ENCODE data around the gene PIK3AP1.

PIK3AP1 gene

DNA sequence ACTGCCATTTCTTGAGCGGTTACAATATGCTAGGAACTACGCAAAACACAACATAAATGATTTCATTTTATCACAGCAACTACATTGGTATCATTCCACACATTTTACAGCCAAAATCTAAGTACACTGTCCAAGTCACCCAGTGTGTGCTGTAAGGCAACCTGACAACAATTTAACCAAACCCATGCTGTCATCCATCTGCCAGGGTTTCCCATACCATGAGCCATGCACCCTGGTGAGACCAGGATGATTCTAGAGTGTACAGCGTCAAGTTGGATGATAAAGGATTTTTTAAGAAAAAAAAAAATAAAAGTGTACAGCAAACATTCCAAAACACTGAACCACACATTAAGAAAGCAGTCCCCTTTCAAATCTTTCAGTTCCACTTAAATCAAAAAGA lies 52.9 kb downstream of the PIK3AP1 start:
- Histone ChIP-seq H3K9me3 (no peaks in the 10 kb centered on the region), H3K36me3 (replicated peaks) (no peaks in the 10 kb centered on the region), H3K4me3 (no peak overlapping the region), H3K4me1 (no peaks in the 10 kb centered on the region), H3K27me3 (ENCODE audit: low read depth) (no peaks in the 10 kb centered on the region)
- no peak for DNase-seq (ENCODE audit: low spot score in 2 of 2)
- in situ Hi-C loops (cut with MboI; ENCODE audit: low sequenced_read_pairs), result no loop called here

DNA sequence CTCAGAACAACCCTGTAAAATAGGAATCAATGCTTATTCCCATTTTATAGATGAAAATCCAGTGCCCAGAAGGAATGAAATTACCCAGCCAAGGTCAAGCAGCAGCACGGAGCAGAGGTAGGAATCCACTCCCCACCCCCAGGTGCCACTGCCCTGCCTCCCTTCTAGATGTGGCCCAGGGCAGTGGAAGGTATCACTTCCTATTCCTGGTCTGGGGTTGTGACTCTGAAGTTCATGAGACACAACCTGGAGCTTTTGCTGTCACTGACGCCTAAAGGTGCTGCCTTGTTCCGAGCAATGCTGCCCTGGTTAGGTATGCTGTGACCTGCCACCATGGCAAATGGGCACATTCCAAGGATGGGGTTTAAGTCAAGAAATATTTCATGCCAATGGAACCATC lies 53.6 kb downstream of the PIK3AP1 start:
- H3K9me3 ChIP-seq, result no peaks in the 10 kb centered on the region
- in situ Hi-C loops (cut with MboI; ENCODE audit: low sequenced_read_pairs), result no loop called here
- H3K36me3 ChIP-seq (replicated peaks), result no peaks in the 10 kb centered on the region
- no peak for DNase-seq (ENCODE audit: low spot score in 2 of 2)
- no peaks in the 10 kb centered on the region for H3K4me1 ChIP-seq
- H3K4me3 ChIP-seq, result no peak overlapping the region
- H3K27me3 ChIP-seq (ENCODE audit: low read depth), result no peaks in the 10 kb centered on the region

DNA sequence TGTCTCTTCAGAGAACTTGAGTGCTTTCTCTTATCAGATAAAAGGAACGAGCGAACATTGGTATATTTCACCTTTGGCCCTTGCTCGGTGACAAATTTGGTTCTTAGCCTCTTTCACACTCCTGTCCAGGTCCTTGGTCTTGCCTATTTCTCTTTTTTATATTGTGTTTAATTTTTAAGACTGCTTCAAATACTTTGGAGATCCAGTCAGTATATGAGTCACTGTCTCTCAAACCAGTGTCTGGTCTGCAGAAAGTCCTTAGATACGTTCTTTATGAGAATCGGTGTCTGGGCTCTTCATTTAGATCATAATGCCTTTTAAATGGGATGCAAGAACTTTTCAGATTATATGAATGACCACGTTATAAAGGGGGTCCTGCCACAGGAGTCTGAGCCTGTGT lies 55.0 kb downstream of the PIK3AP1 start:
- no peaks in the 10 kb centered on the region for H3K9me3 ChIP-seq
- no peaks in the 10 kb centered on the region for H3K36me3 ChIP-seq (replicated peaks)
- no peak for DNase-seq (ENCODE audit: low spot score in 2 of 2)
- in situ Hi-C loops (cut with MboI; ENCODE audit: low sequenced_read_pairs), result no loop called here
- H3K4me3 ChIP-seq, result no peak overlapping the region
- H3K4me1 ChIP-seq, result no peaks in the 10 kb centered on the region
- H3K27me3 ChIP-seq (ENCODE audit: low read depth), result no peaks in the 10 kb centered on the region

DNA sequence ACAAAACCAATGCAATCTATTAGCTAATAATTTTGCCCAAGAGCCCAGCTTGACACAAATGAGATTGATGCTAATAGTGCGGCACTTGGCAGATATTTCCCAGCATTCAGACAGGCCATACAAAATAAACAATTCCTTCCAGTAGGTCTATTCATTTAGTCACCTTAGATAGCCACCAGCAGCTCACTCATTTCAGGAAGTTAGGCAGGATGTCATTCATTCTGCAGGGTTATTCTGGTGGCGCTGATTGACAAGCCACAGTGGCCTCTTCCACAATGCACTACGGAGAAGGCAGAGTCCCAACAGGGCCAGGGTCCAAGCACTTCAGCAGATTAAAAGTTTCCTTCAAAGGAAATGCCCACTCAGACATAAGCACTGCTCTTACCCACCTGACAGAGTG lies 55.8 kb downstream of the PIK3AP1 start:
- H3K4me1 ChIP-seq, result no peaks in the 10 kb centered on the region
- DNase-seq (ENCODE audit: low spot score in 2 of 2), result no peak
- H3K4me3 ChIP-seq, result no peak overlapping the region

DNA sequence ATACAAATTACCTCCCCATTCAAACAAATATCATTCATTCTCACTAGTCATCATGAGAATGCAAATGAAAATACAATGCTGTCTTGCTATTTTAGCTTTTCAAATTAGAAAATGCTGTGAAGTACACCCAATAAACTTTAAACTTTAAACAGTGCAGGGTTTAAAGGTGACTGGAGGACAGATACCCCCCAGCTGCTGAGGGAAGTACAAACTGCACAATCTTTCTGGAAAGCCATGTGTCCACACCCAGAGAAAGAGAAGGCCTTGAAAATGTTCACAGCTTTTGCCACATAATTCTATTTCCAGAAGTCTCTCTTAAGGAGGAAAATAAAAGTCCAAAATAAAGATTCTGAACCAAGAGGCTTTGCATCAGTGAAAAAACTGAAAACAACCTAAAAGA lies 56.5 kb downstream of the PIK3AP1 start:
- no peak for DNase-seq (ENCODE audit: low spot score in 2 of 2)
- Histone ChIP-seq H3K9me3 (no peaks in the 10 kb centered on the region), H3K27me3 (ENCODE audit: low read depth) (no peaks in the 10 kb centered on the region), H3K36me3 (replicated peaks) (no peaks in the 10 kb centered on the region), H3K4me1 (no peaks in the 10 kb centered on the region), H3K4me3 (no peak overlapping the region)
- in situ Hi-C loops (cut with MboI; ENCODE audit: low sequenced_read_pairs), result no loop called here

More for the DNA sequence above, 55.8 kb downstream of the PIK3AP1 start:
- H3K36me3 ChIP-seq (replicated peaks), result no peaks in the 10 kb centered on the region
- no peaks in the 10 kb centered on the region for H3K9me3 ChIP-seq
- H3K27me3 ChIP-seq (ENCODE audit: low read depth), result no peaks in the 10 kb centered on the region
- in situ Hi-C loops (cut with MboI; ENCODE audit: low sequenced_read_pairs), result no loop called here

DNA sequence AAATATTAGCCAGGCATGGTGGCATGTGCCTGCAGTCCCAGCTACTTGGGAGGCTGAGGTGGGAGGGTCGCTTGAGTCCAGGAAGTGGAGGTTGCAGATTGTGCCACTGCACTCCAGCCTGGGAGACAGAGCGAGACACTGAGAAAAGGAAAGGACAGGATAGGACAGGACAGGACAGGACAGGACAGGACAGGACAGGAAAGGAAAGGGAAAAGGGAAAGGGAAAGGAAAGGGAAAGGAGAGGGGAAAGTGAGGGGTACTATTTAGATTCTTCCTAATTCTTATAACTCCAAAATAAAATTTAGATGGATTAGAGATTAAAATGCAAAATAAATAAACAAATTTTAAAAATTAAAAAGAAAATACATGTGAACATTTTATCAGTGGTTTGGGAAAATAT lies 58.7 kb downstream of the PIK3AP1 start:
- no peaks in the 10 kb centered on the region for H3K36me3 ChIP-seq (replicated peaks)
- in situ Hi-C loops (cut with MboI; ENCODE audit: low sequenced_read_pairs), result no loop called here
- H3K4me1 ChIP-seq, result no peaks in the 10 kb centered on the region
- no peak overlapping the region for H3K4me3 ChIP-seq
- no peak for DNase-seq (ENCODE audit: low spot score in 2 of 2)
- no peaks in the 10 kb centered on the region for H3K27me3 ChIP-seq (ENCODE audit: low read depth)
- H3K9me3 ChIP-seq, result no peaks in the 10 kb centered on the region

DNA sequence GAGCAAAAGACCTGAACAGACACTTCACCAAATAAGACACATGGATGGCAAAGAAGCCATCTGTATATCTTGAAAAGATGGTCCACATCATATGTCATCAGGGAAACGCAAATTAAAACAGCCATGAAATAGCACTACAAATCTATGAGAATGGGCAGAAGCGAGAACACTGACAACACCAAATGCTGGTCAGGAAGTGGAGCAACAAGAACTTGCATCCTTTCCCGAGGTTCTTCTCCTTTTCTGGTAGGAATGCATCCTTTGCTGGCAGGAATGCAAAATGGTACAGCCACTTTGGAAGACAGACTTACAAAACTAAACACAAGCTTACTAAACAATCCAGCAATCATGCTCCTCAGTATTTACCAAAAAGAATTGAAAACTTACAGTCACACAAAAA lies 60.0 kb downstream of the PIK3AP1 start:
- H3K27me3 ChIP-seq (ENCODE audit: low read depth), result no peaks in the 10 kb centered on the region
- DNase-seq (ENCODE audit: low spot score in 2 of 2), result no peak
- H3K4me3 ChIP-seq, result no peak overlapping the region
- no peaks in the 10 kb centered on the region for H3K9me3 ChIP-seq
- no peaks in the 10 kb centered on the region for H3K4me1 ChIP-seq
- in situ Hi-C loops (cut with MboI; ENCODE audit: low sequenced_read_pairs), result no loop called here
- H3K36me3 ChIP-seq (replicated peaks), result no peaks in the 10 kb centered on the region

DNA sequence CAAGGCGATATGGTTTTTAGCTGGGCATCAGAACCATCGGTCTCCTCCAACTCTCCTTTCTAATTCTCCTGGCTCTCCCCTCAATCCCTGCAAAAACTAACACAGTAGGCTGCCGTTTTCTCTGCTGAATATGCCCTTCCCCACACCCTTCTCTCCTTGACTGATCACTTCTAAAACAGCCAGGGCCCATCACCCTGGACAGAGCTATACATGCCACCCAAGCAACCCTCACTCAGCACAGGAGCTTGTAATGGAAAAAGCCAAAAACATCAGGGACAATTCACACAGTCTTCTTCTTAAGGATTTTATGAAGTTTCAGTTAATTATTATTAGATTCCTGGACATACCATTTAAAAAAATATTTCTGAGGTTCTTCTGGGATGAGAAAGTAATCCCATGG lies 61.5 kb downstream of the PIK3AP1 start:
- in situ Hi-C loops (cut with MboI; ENCODE audit: low sequenced_read_pairs), result no loop called here
- no peaks in the 10 kb centered on the region for H3K36me3 ChIP-seq (replicated peaks)
- no peaks in the 10 kb centered on the region for H3K9me3 ChIP-seq
- no peak overlapping the region for H3K4me3 ChIP-seq
- H3K27me3 ChIP-seq (ENCODE audit: low read depth), result no peaks in the 10 kb centered on the region
- no peaks in the 10 kb centered on the region for H3K4me1 ChIP-seq
- DNase-seq (ENCODE audit: low spot score in 2 of 2), result no peak

DNA sequence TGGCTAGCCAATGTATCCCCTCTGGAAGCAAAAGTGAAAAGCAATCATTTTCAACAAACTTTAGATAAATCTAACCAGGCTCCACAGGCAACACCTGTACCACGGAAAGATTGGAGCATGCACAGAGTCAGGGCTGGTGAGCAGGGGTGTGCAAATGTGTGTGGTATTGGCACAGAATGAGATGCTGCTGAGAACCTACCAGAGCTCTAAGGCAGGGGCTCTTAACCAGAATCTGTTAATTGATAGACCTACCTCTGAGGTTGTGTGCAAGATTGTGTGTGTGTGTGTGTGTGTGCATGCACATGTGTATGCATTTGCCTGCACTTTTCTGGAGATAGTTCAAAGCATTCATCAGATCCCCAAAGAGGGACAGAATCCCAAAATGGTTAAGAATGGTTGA lies 62.9 kb downstream of the PIK3AP1 start:
- Histone ChIP-seq H3K27me3 (ENCODE audit: low read depth) (no peaks in the 10 kb centered on the region), H3K9me3 (no peaks in the 10 kb centered on the region), H3K4me3 (no peak overlapping the region), H3K36me3 (replicated peaks) (no peaks in the 10 kb centered on the region), H3K4me1 (no peaks in the 10 kb centered on the region)
- in situ Hi-C loops (cut with MboI; ENCODE audit: low sequenced_read_pairs), result no loop called here
- DNase-seq (ENCODE audit: low spot score in 2 of 2), result no peak

DNA sequence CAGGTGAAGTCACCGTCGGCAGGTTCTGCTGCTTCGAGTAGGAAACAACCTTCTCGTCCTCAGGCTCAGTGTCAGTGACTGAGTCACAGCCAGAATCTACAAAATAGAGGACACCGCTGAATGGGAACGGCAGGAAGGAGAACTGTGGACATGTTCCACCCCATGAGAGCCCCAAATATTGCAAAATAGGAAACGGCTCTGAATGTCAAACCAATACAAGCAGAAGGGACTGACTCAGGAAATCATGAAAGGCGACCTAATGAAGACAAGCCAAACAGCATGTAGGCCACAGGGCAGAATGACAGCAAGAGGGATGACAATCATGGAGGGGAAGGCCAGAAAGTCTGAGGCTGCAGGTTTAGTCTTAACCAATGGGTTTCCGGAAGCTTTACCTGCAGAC lies 63.5 kb downstream of the PIK3AP1 start:
- in situ Hi-C loops (cut with MboI; ENCODE audit: low sequenced_read_pairs), result no loop called here
- Histone ChIP-seq H3K9me3 (no peaks in the 10 kb centered on the region), H3K4me3 (no peak overlapping the region), H3K36me3 (replicated peaks) (no peaks in the 10 kb centered on the region), H3K27me3 (ENCODE audit: low read depth) (no peaks in the 10 kb centered on the region), H3K4me1 (no peaks in the 10 kb centered on the region)
- no peak for DNase-seq (ENCODE audit: low spot score in 2 of 2)

DNA sequence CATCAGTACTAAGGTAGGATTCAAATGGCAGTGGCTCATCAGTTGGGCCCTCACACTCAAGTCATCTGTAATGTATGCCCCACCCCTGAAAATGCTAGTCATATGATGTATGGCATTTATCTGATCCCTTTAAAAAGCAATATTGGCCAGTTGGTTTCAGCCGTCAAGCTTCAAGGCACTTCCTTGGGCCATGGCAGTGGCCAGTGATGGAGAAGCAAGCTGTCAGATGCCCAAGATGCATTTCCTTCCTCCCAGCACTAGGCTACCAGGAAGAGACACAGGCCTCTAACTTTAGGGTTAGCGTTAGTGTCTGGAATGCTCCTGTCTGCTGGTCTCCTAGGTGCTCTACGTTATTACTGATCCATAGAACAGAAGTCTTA lies 64.1 kb downstream of the PIK3AP1 start:
- Histone ChIP-seq H3K4me1 (no peaks in the 10 kb centered on the region), H3K9me3 (no peaks in the 10 kb centered on the region), H3K27me3 (ENCODE audit: low read depth) (no peaks in the 10 kb centered on the region), H3K36me3 (replicated peaks) (no peaks in the 10 kb centered on the region), H3K4me3 (no peak overlapping the region)
- in situ Hi-C loops (cut with MboI; ENCODE audit: low sequenced_read_pairs), result no loop called here
- DNase-seq (ENCODE audit: low spot score in 2 of 2), result no peak

DNA sequence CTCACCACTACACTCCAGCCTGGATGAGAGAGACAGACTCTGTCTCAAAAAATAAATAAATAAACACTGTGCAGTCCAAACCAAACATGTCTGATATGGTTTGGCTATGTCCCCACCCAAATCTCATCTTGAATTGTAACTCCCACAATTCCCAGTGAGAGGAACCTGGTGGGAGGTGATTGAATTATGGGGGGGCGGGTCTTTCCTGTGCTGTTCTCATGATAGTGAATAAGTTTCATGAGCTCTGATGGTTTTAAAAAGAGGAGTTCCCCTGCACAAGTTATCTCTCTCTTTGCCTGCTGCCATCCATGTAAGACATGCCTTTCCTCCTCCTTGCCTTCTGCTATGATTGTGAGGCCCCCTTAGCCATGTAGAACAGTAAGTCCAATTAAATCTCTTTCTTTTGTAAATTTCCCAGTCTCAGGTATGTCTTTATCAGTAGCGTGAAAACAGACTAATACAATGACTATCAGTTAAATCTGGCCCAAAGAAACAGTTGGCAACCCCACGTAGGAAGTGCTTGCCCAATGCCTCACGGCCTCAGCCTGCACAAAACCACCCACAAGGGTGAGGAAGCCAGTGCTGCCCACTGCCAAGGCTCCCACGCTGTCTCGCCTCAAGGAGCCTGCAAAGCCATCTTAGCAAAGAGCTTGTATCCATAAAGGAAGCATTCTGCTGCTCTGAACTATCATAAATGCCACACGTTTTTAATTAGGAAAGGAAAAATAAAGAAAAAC lies 64.7 kb downstream of the PIK3AP1 start:
- H3K4me3 ChIP-seq, result no peak overlapping the region
- H3K9me3 ChIP-seq, result no peaks in the 10 kb centered on the region
- no peaks in the 10 kb centered on the region for H3K27me3 ChIP-seq (ENCODE audit: low read depth)
- H3K36me3 ChIP-seq (replicated peaks), result no peaks in the 10 kb centered on the region
- H3K4me1 ChIP-seq, result no peaks in the 10 kb centered on the region
- in situ Hi-C loops (cut with MboI; ENCODE audit: low sequenced_read_pairs), result no loop called here
- no peak for DNase-seq (ENCODE audit: low spot score in 2 of 2)

DNA sequence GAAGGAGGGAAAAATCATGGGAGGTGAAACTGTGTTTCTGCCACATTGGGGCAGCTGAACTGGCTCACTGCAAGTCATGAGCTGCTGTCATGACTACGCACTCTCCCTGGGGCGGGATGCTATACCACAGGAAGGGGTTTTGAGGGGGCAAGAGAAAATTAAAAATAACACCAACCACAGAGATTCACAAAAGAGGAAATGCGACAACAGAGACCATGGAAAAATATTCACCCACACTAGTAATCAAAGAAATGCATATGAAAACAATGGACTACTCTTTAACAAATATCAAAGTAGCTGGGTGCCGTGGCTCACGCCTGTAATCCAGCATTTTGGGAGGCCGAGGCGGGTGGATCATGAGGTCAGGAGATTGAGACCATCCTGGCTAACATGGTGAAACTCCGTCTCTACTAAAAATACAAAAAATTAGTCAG lies 68.3 kb downstream of the PIK3AP1 start:
- Histone ChIP-seq H3K4me1 (no peaks in the 10 kb centered on the region), H3K36me3 (replicated peaks) (no peaks in the 10 kb centered on the region), H3K27me3 (ENCODE audit: low read depth) (no peaks in the 10 kb centered on the region), H3K9me3 (no peaks in the 10 kb centered on the region), H3K4me3 (no peak overlapping the region)
- DNase-seq (ENCODE audit: low spot score in 2 of 2), result no peak
- in situ Hi-C loops (cut with MboI; ENCODE audit: low sequenced_read_pairs), result no loop called here

DNA sequence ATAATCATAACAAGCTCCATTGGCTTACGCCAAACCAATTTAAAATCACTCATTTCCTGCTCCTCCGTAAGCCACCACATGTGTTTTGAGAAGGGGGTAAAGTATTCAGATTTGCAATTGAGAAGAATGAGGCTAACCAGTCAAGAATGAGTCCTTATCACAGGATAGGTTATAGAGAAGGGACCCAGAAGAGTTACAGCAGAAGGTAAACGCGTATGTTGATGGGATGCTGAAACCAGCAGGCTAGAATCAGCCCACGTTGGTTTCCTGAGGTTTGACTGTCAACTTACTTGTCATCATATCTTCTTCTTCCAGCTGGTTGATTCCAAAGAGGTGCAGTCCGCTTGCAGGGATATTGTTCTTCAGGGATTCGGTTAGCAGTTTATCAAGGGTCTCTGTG lies 69.4 kb downstream of the PIK3AP1 start:
- Histone ChIP-seq H3K4me1 (no peaks in the 10 kb centered on the region), H3K36me3 (replicated peaks) (no peaks in the 10 kb centered on the region), H3K4me3 (no peak overlapping the region), H3K9me3 (no peaks in the 10 kb centered on the region), H3K27me3 (ENCODE audit: low read depth) (no peaks in the 10 kb centered on the region)
- no peak for DNase-seq (ENCODE audit: low spot score in 2 of 2)
- in situ Hi-C loops (cut with MboI; ENCODE audit: low sequenced_read_pairs), result no loop called here

DNA sequence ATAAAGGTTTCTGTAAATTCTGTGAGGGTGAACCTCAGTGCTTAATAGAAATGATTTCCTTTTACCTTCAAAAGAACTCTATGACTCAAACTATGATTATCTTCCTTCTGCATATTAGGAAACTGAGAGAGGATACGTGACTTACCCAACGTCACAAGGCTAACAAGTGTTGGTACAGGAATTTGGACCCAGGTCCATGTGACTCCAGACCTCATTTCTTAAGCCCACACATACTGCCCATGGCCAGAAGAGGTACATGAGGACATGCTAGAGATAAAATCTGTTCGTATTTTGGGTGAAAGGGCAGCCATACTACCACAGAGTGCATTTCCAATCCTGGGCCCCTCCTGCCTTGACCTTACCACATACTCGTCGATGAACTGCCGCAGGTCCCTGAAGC lies 72.0 kb downstream of the PIK3AP1 start:
- DNase-seq (ENCODE audit: low spot score in 2 of 2), result no peak
- no peak overlapping the region for H3K4me3 ChIP-seq
- H3K4me1 ChIP-seq, result no peaks in the 10 kb centered on the region
- H3K9me3 ChIP-seq, result no peaks in the 10 kb centered on the region
- H3K27me3 ChIP-seq (ENCODE audit: low read depth), result no peaks in the 10 kb centered on the region
- H3K36me3 ChIP-seq (replicated peaks), result no peaks in the 10 kb centered on the region
- in situ Hi-C loops (cut with MboI; ENCODE audit: low sequenced_read_pairs), result loop anchor here (25.0 kb wide), 1 partner anchor 564 kb away; no protein-coding TSS in a partner anchor

Measured in HAP-1 (cell line).